HepG2 (cell line): ENCODE results near the gene GMPR.
"Not testable (repeated sequence)": the region's sequence is repeated elsewhere in the genome, so short reads cannot be mapped to it uniquely, and the experiment has no call there.

ENCODE experiments used
- CREM ChIP-seq, 2 experiments: sonication (generic) in 1 of 2; formaldehyde crosslinking in 1 of 2; IDR thresholded peaks; 2 replicates each; pipeline versions ENCODE4 v1.4.0 to v1.6.1; 2016 to 2020; ENCODE audit warnings: antibody characterized with exemption in 1 of 2, mild to moderate bottlenecking in 1 of 2, missing genetic modification reagents in 1 of 2
- EZH2 ChIP-seq: conservative IDR thresholded peaks from 2 replicates; pipeline ENCODE4 v1.6.1; 2012; ENCODE audit warnings: mild to moderate bottlenecking, low read depth, low read length, moderate library complexity
- MAFK ChIP-seq, 2 experiments: IDR thresholded peaks in 1 of 2; conservative IDR thresholded peaks in 1 of 2; 2 replicates each; pipeline ENCODE4 v1.6.1; 2011; ENCODE audit warnings: improper control_type of control experiment in 2 of 2, low read length in 2 of 2
- MXI1 ChIP-seq: IDR thresholded peaks from 3 replicates; pipeline ENCODE4 v1.6.1; 2012; ENCODE audit warnings: low read depth, low read length, inconsistent platforms, borderline replicate concordance
- ZNF672 ChIP-seq: sonication (generic); formaldehyde crosslinking; IDR thresholded peaks from 2 replicates; pipeline ENCODE4 v1.8.1; 2022; ENCODE audit warnings: missing genetic modification reagents
- TF ChIP-seq, protein P1 (sequence below): sonication (generic); formaldehyde crosslinking; IDR thresholded peaks from 2 replicates; pipeline ENCODE4 v1.4.0; 2020; ENCODE audit warnings: mild to moderate bottlenecking, missing genetic modification reagents
- TF ChIP-seq, protein P2 (sequence below): sonication (generic); formaldehyde crosslinking; IDR thresholded peaks from 2 replicates; pipeline ENCODE4 v1.4.0; 2020; ENCODE audit warnings: missing genetic modification reagents

DNA sequence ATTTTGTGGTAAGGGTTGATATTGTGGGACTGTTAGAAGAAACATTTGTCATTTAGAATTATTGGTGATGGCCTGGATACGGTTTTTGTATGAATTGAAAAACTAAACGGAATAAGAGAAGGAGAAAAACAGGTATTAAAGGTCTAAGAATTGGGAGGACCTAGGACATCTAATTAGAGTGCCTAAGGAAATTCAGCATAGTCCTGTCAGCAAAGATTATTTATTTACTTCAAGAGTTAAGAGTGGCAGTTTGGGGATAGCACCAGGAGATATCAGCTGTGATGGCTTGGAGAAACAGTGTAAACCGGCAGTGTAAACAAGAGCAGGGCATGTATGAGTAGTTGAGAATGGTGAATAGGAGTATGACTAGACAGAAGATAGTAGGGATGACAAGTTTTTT, 21.2 kb downstream of the GMPR start:
- TF ChIP-seq ZNF672 (CRISPR knock-in tag); MAFK (conservative IDR thresholded peaks at IDR 0.05 in 1 of 2, IDR thresholded peaks at IDR 0.05 in 1 of 2; ENCODE audit: low read length in 2 of 2); EZH2; MXI1; CREM (IDR thresholded peaks at IDR 0.05); CREM (CRISPR knock-in tag; IDR thresholded peaks at IDR 0.05): not testable (repeated sequence)
- TF ChIP-seq, protein P1, sequence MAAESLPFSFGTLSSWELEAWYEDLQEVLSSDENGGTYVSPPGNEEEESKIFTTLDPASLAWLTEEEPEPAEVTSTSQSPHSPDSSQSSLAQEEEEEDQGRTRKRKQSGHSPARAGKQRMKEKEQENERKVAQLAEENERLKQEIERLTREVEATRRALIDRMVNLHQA (CRISPR knock-in tag), result not testable (repeated sequence)
- TF ChIP-seq, protein P2, sequence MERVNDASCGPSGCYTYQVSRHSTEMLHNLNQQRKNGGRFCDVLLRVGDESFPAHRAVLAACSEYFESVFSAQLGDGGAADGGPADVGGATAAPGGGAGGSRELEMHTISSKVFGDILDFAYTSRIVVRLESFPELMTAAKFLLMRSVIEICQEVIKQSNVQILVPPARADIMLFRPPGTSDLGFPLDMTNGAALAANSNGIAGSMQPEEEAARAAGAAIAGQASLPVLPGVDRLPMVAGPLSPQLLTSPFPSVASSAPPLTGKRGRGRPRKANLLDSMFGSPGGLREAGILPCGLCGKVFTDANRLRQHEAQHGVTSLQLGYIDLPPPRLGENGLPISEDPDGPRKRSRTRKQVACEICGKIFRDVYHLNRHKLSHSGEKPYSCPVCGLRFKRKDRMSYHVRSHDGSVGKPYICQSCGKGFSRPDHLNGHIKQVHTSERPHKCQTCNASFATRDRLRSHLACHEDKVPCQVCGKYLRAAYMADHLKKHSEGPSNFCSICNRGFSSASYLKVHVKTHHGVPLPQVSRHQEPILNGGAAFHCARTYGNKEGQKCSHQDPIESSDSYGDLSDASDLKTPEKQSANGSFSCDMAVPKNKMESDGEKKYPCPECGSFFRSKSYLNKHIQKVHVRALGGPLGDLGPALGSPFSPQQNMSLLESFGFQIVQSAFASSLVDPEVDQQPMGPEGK (CRISPR knock-in tag), result not testable (repeated sequence)
